NCI-H1694 (cell line): ENCODE results near the gene NEDD1.

Experiments
- DNase-seq: peaks from one replicate; lab custom pipeline; 2025; lab: John Stamatoyannopoulos, UW

Gene NEDD1

GRCh38 chr12:96901175-96901574 lies 5.9 kb upstream of the NEDD1 start:
- DNase-seq, result no peak

GRCh38 chr12:96902076-96902475 lies 5.0 kb upstream of the NEDD1 start:
- DNase-seq, result no peak

- DNase-seq, result no peak
Observed at GRCh38 chr12:96906498-96906848, 584 bp upstream of the NEDD1 start.

GRCh38 chr12:96907671-96908422 lies 790 bp downstream of the NEDD1 start:
- peak; percentile 4 for DNase-seq

GRCh38 chr12:96908423-96908675 lies 1.3 kb downstream of the NEDD1 start:
- no peak for DNase-seq

- no peak for DNase-seq
Observed at GRCh38 chr12:96912261-96912660, 5.2 kb downstream of the NEDD1 start.

GRCh38 chr12:96912943-96913342 lies 5.9 kb downstream of the NEDD1 start:
- DNase-seq, result no peak

- DNase-seq, result no peak
Observed at GRCh38 chr12:96919510-96920210, 12.6 kb downstream of the NEDD1 start.

GRCh38 chr12:96948782-96949181 lies 41.7 kb downstream of the NEDD1 start:
- no peak for DNase-seq

- no peak for DNase-seq
Observed at GRCh38 chr12:96979532-96979931, 72.5 kb downstream of the NEDD1 start.

- DNase-seq, result no peak
Observed at GRCh38 chr12:96980991-96981414, 73.9 kb downstream of the NEDD1 start.

GRCh38 chr12:96981911-96982310 lies 74.9 kb downstream of the NEDD1 start:
- DNase-seq, result no peak

GRCh38 chr12:96982671-96983070 lies 75.6 kb downstream of the NEDD1 start:
- no peak for DNase-seq

- no peak for DNase-seq
Observed at GRCh38 chr12:96985515-96986362, 78.7 kb downstream of the NEDD1 start.

- DNase-seq, result peak; percentile 30
Observed at GRCh38 chr12:96986883-96987523, 79.9 kb downstream of the NEDD1 start.

- DNase-seq, result no peak
Observed at GRCh38 chr12:96988919-96989318, 81.9 kb downstream of the NEDD1 start.

GRCh38 chr12:96989916-96990315 lies 82.9 kb downstream of the NEDD1 start:
- DNase-seq, result no peak

- DNase-seq, result no peak
Observed at GRCh38 chr12:96994900-96995299, 87.8 kb downstream of the NEDD1 start.

GRCh38 chr12:96995861-96996260 lies 88.8 kb downstream of the NEDD1 start:
- no peak for DNase-seq

GRCh38 chr12:96997797-96998484 lies 90.9 kb downstream of the NEDD1 start:
- no peak for DNase-seq

GRCh38 chr12:97003276-97003675 lies 96.2 kb downstream of the NEDD1 start:
- no peak for DNase-seq
